Vagina (tissue), 2 donors: Measurements from ENCODE around the gene DNAJC16.

Experiments used
- POLR2A ChIP-seq, 2 donors: fragments of 450-650 bp; IDR thresholded peaks; one replicate each; pipeline ENCODE4 v1.6.1; 2017; ENCODE audit warnings: antibody characterized with exemption in 2 of 2, mild to moderate bottlenecking in 2 of 2, moderate library complexity in 2 of 2
- POLR2AphosphoS5 ChIP-seq, 2 donors: sonication (generic); formaldehyde crosslinking; IDR thresholded peaks; one replicate each; pipeline ENCODE4 v1.9.0; 2017; ENCODE audit warnings: antibody characterized with exemption in 2 of 2, mild to moderate bottlenecking in 2 of 2, low read depth in 1 of 2; ENCODE audit not compliant: insufficient read depth in 1 of 2
- TF ChIP-seq, protein P1 (sequence below), 3 experiments: fragments of 450-650 bp in 2 of 3; fragments of 200-600 bp in 1 of 3; sonication (generic) in 1 of 3; IDR thresholded peaks; one replicate each; pipeline ENCODE4 v1.5.1; 2017 to 2019; ENCODE audit warnings: antibody characterized with exemption in 3 of 3, mild to moderate bottlenecking in 2 of 3, moderate library complexity in 2 of 3

DNA sequence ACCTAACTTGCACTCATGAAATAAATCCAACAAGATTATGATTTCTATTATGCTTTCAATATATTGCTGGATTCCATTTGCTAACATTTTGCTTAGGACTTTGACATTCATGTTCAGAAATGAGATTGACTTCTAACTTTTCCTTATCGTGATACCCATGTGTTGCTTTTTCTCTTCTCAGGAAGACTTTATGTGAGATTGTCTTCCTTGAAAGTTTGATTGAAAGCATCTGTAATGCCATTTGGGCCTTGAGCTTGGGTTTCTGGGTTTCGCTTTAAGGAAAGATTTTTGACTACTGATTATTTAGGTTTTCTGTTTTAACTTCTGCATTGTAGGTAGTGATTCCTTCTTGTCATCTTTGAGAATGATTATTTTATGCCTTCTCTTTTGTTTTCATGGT lies 30.4 kb downstream of the DNAJC16 start:
- TF ChIP-seq POLR2AphosphoS5 (IDR thresholded peaks at IDR 0.05; ENCODE audit: insufficient read depth in 1 of 2, low read depth in 1 of 2) (no peak), POLR2A (IDR thresholded peaks at IDR 0.05) (no peak)
- TF ChIP-seq, protein P1, sequence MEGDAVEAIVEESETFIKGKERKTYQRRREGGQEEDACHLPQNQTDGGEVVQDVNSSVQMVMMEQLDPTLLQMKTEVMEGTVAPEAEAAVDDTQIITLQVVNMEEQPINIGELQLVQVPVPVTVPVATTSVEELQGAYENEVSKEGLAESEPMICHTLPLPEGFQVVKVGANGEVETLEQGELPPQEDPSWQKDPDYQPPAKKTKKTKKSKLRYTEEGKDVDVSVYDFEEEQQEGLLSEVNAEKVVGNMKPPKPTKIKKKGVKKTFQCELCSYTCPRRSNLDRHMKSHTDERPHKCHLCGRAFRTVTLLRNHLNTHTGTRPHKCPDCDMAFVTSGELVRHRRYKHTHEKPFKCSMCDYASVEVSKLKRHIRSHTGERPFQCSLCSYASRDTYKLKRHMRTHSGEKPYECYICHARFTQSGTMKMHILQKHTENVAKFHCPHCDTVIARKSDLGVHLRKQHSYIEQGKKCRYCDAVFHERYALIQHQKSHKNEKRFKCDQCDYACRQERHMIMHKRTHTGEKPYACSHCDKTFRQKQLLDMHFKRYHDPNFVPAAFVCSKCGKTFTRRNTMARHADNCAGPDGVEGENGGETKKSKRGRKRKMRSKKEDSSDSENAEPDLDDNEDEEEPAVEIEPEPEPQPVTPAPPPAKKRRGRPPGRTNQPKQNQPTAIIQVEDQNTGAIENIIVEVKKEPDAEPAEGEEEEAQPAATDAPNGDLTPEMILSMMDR (IDR thresholded peaks at IDR 0.05) = no peak
